ENCODE results near the gene MEIG1. TPM values are rescaled to one million over a fixed set of nuclear protein-coding genes. Genes with fewer than 3 reads are reported as not detected.
"Not testable (repeated sequence)": the region's sequence is repeated elsewhere in the genome, so short reads cannot be mapped to it uniquely, and the experiment has no call there.

MEIG1 gene
- total RNA-seq, 1 donor from 2014 or later = 0.49 TPM

DNA sequence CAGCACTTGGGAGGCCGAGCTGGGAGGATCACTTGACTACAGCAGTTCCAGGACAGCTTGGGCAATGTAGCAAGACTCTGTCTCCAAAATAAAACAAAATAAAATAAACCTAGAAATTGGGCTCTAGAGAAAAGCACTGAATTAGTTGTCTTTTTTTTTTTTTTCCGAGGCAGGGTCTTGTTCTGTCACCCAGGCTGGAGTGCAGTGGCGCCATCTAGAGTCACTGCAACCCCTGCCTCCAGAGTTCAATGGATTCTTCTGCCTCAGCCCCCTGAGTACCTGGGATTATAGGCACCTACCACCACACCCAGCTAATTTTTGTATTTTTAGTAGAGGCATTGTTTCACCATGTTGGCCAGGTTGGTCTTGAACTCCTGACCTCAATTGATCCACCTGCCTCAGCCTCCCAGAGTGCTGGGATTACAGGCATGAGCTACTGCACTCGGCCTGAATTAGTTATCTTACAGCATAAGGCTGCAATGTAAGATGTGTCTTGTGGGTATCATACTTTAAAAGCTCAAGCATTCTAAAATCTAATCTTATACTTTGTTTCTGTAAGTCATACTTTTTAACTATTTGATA, 12.8 kb downstream of the MEIG1 start:
- peaks cover 5% of the 10 kb centered on the region for H3K4me1 Mint-ChIP-seq
- DNase-seq (no peak), ATAC-seq (ENCODE audit: low read depth) (peak; percentile 70)
- POLR2A ChIA-PET = interaction anchor here (0.6 to 0.7 kb wide), 3 partner anchors 10 to 763 kb away, joined by 3 read pairs; partner anchors contain the start of gene MEIG1
- TF ChIP-seq, protein P1, sequence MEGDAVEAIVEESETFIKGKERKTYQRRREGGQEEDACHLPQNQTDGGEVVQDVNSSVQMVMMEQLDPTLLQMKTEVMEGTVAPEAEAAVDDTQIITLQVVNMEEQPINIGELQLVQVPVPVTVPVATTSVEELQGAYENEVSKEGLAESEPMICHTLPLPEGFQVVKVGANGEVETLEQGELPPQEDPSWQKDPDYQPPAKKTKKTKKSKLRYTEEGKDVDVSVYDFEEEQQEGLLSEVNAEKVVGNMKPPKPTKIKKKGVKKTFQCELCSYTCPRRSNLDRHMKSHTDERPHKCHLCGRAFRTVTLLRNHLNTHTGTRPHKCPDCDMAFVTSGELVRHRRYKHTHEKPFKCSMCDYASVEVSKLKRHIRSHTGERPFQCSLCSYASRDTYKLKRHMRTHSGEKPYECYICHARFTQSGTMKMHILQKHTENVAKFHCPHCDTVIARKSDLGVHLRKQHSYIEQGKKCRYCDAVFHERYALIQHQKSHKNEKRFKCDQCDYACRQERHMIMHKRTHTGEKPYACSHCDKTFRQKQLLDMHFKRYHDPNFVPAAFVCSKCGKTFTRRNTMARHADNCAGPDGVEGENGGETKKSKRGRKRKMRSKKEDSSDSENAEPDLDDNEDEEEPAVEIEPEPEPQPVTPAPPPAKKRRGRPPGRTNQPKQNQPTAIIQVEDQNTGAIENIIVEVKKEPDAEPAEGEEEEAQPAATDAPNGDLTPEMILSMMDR (IDR thresholded peaks at IDR 0.05) = peak; percentile 39
- no peak overlapping the region for H3K27ac Mint-ChIP-seq
- H3K27me3 Mint-ChIP-seq = peaks cover 6% of the 10 kb centered on the region
- H3K4me3 Mint-ChIP-seq = no peak overlapping the region
- intact Hi-C loops (cut with micrococcal nuclease) = loop anchor here (1.0 to 5.0 kb wide), 5 partner anchors 83 to 1600 kb away; partner anchors contain the start of genes CDNF, HSPA14 and MSANTD7
- no peaks in the 10 kb centered on the region for H3K9me3 Mint-ChIP-seq
- no peaks in the 10 kb centered on the region for H3K36me3 Mint-ChIP-seq (ENCODE audit: low read depth)
- CTCF ChIA-PET = interaction anchor here (0.6 to 2.5 kb wide), 15 partner anchors 11 to 776 kb away, joined by 3 to 16 read pairs (median 5); partner anchors contain the start of genes CDNF, DCLRE1C, HSPA14 and MSANTD7

DNA sequence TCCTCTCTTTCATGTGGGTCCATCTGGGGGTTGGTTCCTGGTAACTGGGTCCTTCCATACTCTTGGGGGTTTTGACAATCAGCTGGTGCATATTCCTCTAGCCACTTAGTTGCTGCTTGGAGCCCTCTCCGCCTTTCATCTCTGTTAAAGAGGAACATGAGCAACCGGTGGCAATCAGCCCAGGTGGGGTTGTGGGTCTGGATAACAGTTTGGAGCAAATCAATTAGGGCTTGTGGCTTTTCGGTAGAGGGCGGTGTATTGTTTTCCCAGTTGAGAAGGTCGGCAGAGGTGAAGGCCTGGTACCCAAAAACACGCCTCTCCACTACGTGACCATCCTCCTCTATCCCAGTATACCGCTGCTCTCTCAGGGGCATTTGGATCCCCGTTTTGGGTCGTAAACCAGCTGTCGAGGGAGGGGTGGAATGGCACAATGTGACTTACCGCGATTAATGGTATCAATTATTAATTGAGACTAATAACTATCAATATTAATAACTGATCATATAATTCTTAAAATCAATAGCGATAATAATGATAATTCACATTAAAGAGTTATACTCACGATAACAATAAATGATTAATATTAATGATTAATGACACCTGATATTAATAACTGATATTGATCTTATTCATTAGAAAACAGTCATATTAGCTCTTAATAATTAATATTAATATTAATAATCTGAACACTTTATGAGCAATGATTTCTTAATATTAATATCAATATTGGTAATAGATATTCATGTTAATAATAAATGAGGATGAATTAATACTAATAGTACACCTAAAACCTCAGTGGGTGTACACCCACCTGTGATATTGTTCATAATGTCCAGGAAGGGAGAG, 15.2 kb downstream of the MEIG1 start:
- DNase-seq; POLR2A ChIA-PET; H3K4me1 Mint-ChIP-seq; H3K27me3 Mint-ChIP-seq; H3K36me3 Mint-ChIP-seq (ENCODE audit: low read depth); CTCF ChIA-PET; H3K27ac Mint-ChIP-seq; ATAC-seq (ENCODE audit: low read depth); H3K9me3 Mint-ChIP-seq; H3K4me3 Mint-ChIP-seq: not testable (repeated sequence)
- intact Hi-C loops (cut with micrococcal nuclease) = loop anchor here (5.0 kb wide), 2 partner anchors 137 to 1602 kb away; partner anchors contain the start of genes CDNF, HSPA14 and MSANTD7

DNA sequence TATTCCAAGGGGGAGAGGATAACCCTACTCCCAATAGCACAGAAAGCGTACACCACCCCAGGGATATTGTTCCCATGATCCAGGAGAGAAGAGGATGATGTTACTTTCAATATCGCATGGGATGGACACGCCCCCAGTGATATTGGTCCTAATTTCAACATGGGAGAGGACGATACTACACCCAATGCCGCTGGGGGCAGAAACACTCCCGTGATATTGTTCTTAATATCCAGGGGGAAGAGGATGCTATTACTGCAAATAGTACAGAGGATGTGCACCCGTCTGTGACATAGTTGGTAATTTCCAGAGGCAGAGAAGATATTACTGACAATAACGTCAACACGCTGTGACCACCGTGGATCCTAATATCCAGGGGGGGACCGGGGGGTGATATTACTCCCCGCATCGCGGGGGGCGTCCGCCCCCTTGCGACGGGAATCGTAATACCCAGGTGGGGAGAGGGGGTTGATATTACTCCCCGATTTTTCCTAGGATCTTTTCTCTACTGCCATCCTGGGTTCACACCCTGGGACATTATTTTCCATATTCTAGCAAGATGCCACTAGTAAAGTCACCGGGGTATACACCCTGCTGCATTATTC, 16.6 kb downstream of the MEIG1 start:
- ChIA-PET POLR2A (no interaction called here), CTCF (no interaction called here)
- ATAC-seq (ENCODE audit: low read depth) (no peak), DNase-seq (no peak)
- H3K27ac Mint-ChIP-seq = no peak overlapping the region
- no peaks in the 10 kb centered on the region for H3K36me3 Mint-ChIP-seq (ENCODE audit: low read depth)
- H3K4me3 Mint-ChIP-seq = no peak overlapping the region
- intact Hi-C loops (cut with micrococcal nuclease) = loop anchor here (1.0 kb wide), 1 partner anchor 778 kb away; no protein-coding TSS in a partner anchor
- H3K9me3 Mint-ChIP-seq = no peaks in the 10 kb centered on the region
- peaks cover 6% of the 10 kb centered on the region for H3K27me3 Mint-ChIP-seq
- H3K4me1 Mint-ChIP-seq = peaks cover 5% of the 10 kb centered on the region
- TF ChIP-seq, protein P1 (IDR thresholded peaks at IDR 0.05) = no peak

DNA sequence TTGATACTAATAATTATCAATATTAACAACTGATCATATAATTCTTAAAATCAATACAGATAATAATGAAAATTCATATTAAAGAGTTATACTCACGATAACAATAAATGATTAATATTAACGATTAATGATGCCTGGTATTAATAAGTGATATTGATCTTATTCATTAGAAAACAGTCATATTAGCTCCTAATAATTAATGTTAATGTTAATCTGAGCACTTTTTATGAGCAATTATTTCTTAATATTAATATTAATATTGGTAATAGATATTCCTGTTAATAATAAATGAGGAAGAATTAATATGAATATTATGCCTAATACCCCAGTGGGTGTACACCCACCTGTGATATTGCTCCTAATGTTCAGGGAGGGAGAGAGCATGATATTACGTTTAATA, 23.6 kb downstream of the MEIG1 start:
- ChIA-PET POLR2A (no interaction called here), CTCF (no interaction called here)
- TF ChIP-seq, protein P1 (IDR thresholded peaks at IDR 0.05) = no peak
- Mint-ChIP-seq H3K36me3 (ENCODE audit: low read depth) (no peaks in the 10 kb centered on the region), H3K9me3 (no peaks in the 10 kb centered on the region), H3K4me1 (no peaks in the 10 kb centered on the region), H3K27ac (no peak overlapping the region), H3K4me3 (no peak overlapping the region), H3K27me3 (peaks cover 14% of the 10 kb centered on the region)
- DNase-seq (no peak), ATAC-seq (ENCODE audit: low read depth) (no peak)
- intact Hi-C loops (cut with micrococcal nuclease) = no loop called here

DNA sequence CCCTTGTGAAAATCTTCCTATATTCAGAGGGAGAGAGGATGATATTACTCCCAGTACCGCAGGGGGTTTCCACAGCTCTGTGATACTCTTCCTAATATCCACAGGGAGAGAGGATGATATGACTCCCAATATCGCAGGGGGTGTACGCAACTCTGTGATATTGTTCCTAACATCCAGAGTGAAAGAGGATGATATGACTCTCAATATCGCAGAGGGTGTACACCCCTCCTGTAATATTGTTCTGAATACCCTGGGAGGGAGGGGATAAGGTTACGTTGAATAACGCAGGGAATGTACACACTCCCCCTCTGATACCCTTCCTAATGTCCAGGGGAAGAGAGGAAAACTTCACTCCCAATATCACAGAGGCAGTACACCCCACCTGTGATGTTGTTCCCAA, 30.4 kb downstream of the MEIG1 start:
- intact Hi-C loops (cut with micrococcal nuclease); CTCF ChIA-PET; H3K27ac Mint-ChIP-seq; ATAC-seq (ENCODE audit: low read depth); H3K27me3 Mint-ChIP-seq; H3K9me3 Mint-ChIP-seq; POLR2A ChIA-PET; H3K4me1 Mint-ChIP-seq; DNase-seq; H3K4me3 Mint-ChIP-seq; H3K36me3 Mint-ChIP-seq (ENCODE audit: low read depth): not testable (repeated sequence)

DNA sequence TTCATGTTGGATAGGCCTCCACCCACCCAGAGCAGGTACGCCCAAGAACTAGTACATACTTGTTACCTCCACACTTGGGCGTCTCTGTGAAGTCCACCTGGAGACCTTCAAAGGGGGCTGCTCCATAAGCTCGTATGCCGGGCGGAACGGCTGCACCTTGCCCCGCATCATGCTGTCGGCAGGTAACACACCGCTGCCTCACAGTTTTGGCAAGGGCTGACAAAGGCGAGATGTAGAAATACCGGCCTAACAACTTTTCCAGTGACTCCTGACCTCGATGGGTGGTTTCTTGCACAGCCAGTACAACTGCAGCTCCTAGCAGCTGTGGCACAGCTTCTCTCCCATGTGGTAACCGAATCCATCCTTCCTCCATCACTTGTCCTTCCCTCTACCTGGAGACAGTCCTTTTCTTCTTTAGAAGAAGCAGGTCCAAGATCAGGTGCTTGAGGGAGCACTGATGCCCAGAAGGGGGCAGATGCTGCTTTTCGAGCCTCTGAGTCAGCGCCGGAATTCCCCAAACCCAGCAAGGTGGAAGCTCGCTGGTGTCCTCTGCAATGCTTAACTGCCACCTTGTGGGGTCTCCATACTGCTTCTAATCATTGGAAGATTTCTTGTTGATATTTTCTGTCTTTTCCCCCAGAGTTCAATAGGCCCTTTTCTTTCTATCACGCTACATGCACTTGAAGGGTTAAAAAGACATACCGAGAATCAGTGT, 32.0 kb downstream of the MEIG1 start:
- H3K27me3 Mint-ChIP-seq; H3K4me3 Mint-ChIP-seq; H3K4me1 Mint-ChIP-seq; H3K9me3 Mint-ChIP-seq; ATAC-seq (ENCODE audit: low read depth); POLR2A ChIA-PET; DNase-seq; H3K27ac Mint-ChIP-seq; CTCF ChIA-PET; H3K36me3 Mint-ChIP-seq (ENCODE audit: low read depth): not testable (repeated sequence)
- intact Hi-C loops (cut with micrococcal nuclease) = loop anchor here (1.0 kb wide), 1 partner anchor 115 kb away; no protein-coding TSS in a partner anchor

DNA sequence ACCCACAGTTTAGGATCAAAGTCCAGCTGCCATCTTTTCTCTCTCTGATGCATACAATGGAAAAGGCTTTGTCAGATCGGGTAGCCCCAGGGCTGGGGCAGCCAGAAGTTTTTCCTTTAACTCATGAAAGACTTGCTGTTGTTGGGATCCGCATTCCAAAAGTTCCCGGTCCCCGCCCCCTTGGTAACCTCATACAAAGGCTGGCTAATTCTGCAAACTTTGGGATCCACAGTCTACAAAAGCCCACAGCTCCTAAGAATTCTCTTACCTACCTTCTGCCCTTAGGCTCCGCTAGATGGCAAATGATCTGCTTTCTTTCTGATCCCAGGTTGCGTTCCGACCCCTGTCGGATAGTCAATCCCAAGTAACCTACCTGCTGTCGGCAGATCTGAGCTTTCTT, 33.1 kb downstream of the MEIG1 start:
- H3K27ac Mint-ChIP-seq; ATAC-seq (ENCODE audit: low read depth); H3K9me3 Mint-ChIP-seq; H3K27me3 Mint-ChIP-seq; POLR2A ChIA-PET; H3K36me3 Mint-ChIP-seq (ENCODE audit: low read depth); CTCF ChIA-PET; DNase-seq; H3K4me3 Mint-ChIP-seq; H3K4me1 Mint-ChIP-seq; intact Hi-C loops (cut with micrococcal nuclease): not testable (repeated sequence)

DNA sequence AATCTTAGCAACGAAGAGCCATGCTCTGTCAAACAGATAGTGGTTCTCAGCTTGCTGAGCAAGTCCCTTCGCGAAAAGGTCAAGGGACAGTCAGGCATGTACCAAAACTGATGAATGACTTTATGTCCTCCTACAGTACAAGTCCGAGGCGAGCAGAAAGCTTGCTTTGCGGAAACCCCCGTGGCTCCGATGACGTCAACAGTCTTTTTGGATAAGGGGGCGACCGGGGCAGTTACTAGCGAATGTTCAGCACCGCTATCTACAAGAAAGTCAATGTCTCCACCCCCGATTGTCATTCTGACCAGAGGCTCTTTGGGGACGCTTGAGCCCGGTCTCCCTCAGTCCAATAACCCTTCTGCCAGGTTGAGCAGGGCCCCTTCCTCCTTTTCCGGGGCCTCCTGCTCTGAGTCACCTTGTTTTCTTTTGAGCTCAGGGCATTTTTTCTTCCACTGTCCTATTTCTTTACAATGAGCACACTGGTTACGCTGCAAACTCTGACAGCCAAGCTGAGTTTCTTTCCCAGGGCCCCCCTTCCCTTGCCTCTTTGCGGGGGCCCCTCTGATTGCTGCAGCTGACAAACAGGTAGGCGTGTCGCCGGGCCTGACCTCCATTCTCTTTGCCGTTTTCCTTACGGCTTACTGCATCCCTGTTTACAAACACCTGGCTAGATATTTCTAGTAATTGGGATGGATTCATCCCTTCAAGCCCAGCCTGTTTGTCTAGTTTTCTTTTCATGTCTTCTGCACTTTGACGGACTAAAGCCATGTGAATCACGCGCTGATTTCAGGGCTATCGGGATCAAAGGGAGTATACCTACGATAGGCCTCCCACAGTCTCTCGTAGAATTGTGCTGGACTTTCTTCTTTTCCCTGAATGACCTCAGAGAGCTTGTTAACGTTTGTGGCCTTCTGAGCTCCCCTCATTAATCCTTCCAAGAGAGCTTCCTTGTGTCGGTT, 34.6 kb downstream of the MEIG1 start:
- H3K27ac Mint-ChIP-seq; intact Hi-C loops (cut with micrococcal nuclease); H3K36me3 Mint-ChIP-seq (ENCODE audit: low read depth); CTCF ChIA-PET; ATAC-seq (ENCODE audit: low read depth); DNase-seq; H3K27me3 Mint-ChIP-seq; H3K4me1 Mint-ChIP-seq; H3K9me3 Mint-ChIP-seq; POLR2A ChIA-PET: not testable (repeated sequence)
- peak overlapping the region; percentile 3 for H3K4me3 Mint-ChIP-seq

All from activated B cell treated with CpG ODN at 0.5 μM for 24 hours (primary cell).